Mesenchymal stem cell (in vitro differentiated cells and primary cell): Measurements from ENCODE around the gene SLC25A25.

Experiments
- DNase-seq: peaks from one replicate; pipeline ENCODE4 v3.0.0-alpha.2; 2013
- H2AFZ ChIP-seq: one replicate; pipeline ENCODE4 v1.6.1; 2013; ENCODE audit warnings: low read depth, mild to moderate bottlenecking, control low read depth, inconsistent platforms, low read length, moderate library complexity
- H2AK5ac ChIP-seq: 2 replicates; pipeline ENCODE4 v1.6.1; 2013; ENCODE audit warnings: low read length, moderate library complexity, mild to moderate bottlenecking, inconsistent platforms; ENCODE audit not compliant: severe bottlenecking
- H2BK120ac ChIP-seq: one replicate; pipeline ENCODE4 v1.6.1; 2013; ENCODE audit warnings: low read depth, mild to moderate bottlenecking, inconsistent platforms, low read length, moderate library complexity
- H2BK12ac ChIP-seq, 2 experiments: one replicate each; pipeline ENCODE4 v1.6.1; 2013; ENCODE audit warnings: inconsistent platforms in 2 of 2, low read length in 2 of 2, mild to moderate bottlenecking in 2 of 2, moderate library complexity in 2 of 2, control low read depth in 1 of 2
- H2BK15ac ChIP-seq: one replicate; pipeline ENCODE4 v1.6.1; 2013; ENCODE audit warnings: mild to moderate bottlenecking, low read depth, inconsistent platforms; ENCODE audit not compliant: poor library complexity, severe bottlenecking
- H2BK5ac ChIP-seq: 2 replicates; pipeline ENCODE4 v1.6.1; 2013; ENCODE audit warnings: low read depth, mild to moderate bottlenecking, low read length, control low read depth, inconsistent platforms; ENCODE audit not compliant: poor library complexity, severe bottlenecking
- H3K14ac ChIP-seq, 2 experiments: one replicate each; pipeline ENCODE4 v1.6.1; 2013; ENCODE audit warnings: inconsistent platforms in 2 of 2, low read length in 2 of 2, control low read depth in 1 of 2, mild to moderate bottlenecking in 1 of 2, moderate library complexity in 1 of 2
- H3K18ac ChIP-seq, 2 experiments: one replicate each; pipeline ENCODE4 v1.6.1; 2013; ENCODE audit warnings: inconsistent platforms in 2 of 2, low read length in 2 of 2, control low read depth in 1 of 2, low read depth in 1 of 2, mild to moderate bottlenecking in 1 of 2
- H3K23ac ChIP-seq, 2 experiments: one replicate each; pipeline ENCODE4 v1.6.1; 2013; ENCODE audit warnings: inconsistent platforms in 2 of 2, low read length in 2 of 2, mild to moderate bottlenecking in 2 of 2, moderate library complexity in 2 of 2, control low read depth in 1 of 2
- H3K27ac ChIP-seq: 2 replicates; pipeline ENCODE4 v1.5.1; 2013; ENCODE audit warnings: mild to moderate bottlenecking, moderate library complexity, low read length, control low read depth, inconsistent platforms; ENCODE audit not compliant: poor library complexity, severe bottlenecking
- H3K27me3 ChIP-seq, 2 experiments: 2 replicates each; pipeline versions ENCODE4 v1.6.1 to v1.7.0; 2013; ENCODE audit warnings: low read length in 2 of 2, mild to moderate bottlenecking in 2 of 2, moderate library complexity in 2 of 2, control low read depth in 1 of 2, inconsistent platforms in 1 of 2; ENCODE audit not compliant: control insufficient read depth in 1 of 2, insufficient read depth in 1 of 2
- H3K36me3 ChIP-seq, 2 experiments: 2 replicates each; pipeline versions ENCODE4 v1.6.1 to v1.7.0; 2013; ENCODE audit warnings: low read length in 2 of 2, control low read depth in 1 of 2, inconsistent platforms in 1 of 2, low read depth in 1 of 2, mild to moderate bottlenecking in 1 of 2; ENCODE audit not compliant: insufficient read depth in 2 of 2, control insufficient read depth in 1 of 2
- H3K4ac ChIP-seq, 2 experiments: one replicate each; pipeline ENCODE4 v1.6.1; 2013; ENCODE audit warnings: inconsistent platforms in 2 of 2, low read length in 2 of 2, mild to moderate bottlenecking in 2 of 2, moderate library complexity in 2 of 2, control low read depth in 1 of 2, low read depth in 1 of 2
- H3K4me1 ChIP-seq: 2 replicates; pipeline ENCODE4 v1.6.1; 2013; ENCODE audit warnings: low read depth, low read length, control low read depth; ENCODE audit not compliant: control insufficient read depth, insufficient read depth
- H3K4me2 ChIP-seq: 2 replicates; pipeline ENCODE4 v1.6.1; 2013; ENCODE audit warnings: low read length, mild to moderate bottlenecking, inconsistent platforms; ENCODE audit not compliant: poor library complexity, severe bottlenecking
- H3K4me3 ChIP-seq, 2 experiments: 2 replicates each; pipeline versions ENCODE4 v1.5.1 to v1.7.0; 2013; ENCODE audit warnings: low read length in 2 of 2, mild to moderate bottlenecking in 2 of 2, control low read depth in 1 of 2, low read depth in 1 of 2; ENCODE audit not compliant: insufficient read depth in 1 of 2
- H3K79me1 ChIP-seq: replicated peaks from 2 replicates; pipeline ENCODE4 v1.6.1; 2013; ENCODE audit warnings: mild to moderate bottlenecking, control low read depth, low read length, inconsistent platforms; ENCODE audit not compliant: poor library complexity, severe bottlenecking
- H3K9ac ChIP-seq: 2 replicates; pipeline ENCODE4 v1.7.0; 2013; ENCODE audit warnings: mild to moderate bottlenecking, low read length, moderate library complexity
- H3K9me3 ChIP-seq: 2 replicates; pipeline ENCODE4 v1.7.0; 2013; ENCODE audit warnings: mild to moderate bottlenecking, low read length; ENCODE audit not compliant: control insufficient read depth
- H4K8ac ChIP-seq: one replicate; pipeline ENCODE4 v1.6.1; 2013; ENCODE audit warnings: inconsistent platforms, mild to moderate bottlenecking, low read length, moderate library complexity
- H4K91ac ChIP-seq: one replicate; pipeline ENCODE4 v1.6.1; 2013; ENCODE audit warnings: mild to moderate bottlenecking, low read length, inconsistent platforms
- WGBS: methylation state at CpG from one replicate; pipeline ENCODE4 v1.1.7; 2013; ENCODE audit warnings: mixed read lengths; 5-methylcytosine and 5-hydroxymethylcytosine counted together

Gene SLC25A25

GRCh38 chr9:128084746-128085145 is 16.7 kb downstream of the SLC25A25 start:
- Histone ChIP-seq H2AFZ (no peak overlapping the region), H3K27me3 (no peaks in the 10 kb centered on the region), H3K9me3 (no peaks in the 10 kb centered on the region)

GRCh38 chr9:128085943-128086342 is 17.9 kb downstream of the SLC25A25 start:
- Histone ChIP-seq H3K9ac (no peak overlapping the region), H4K91ac (no peak overlapping the region), H4K8ac (no peak overlapping the region), H3K14ac (no peak overlapping the region), H2BK120ac (no peak overlapping the region), H3K27ac (no peak overlapping the region), H3K4me2 (no peak overlapping the region), H2BK5ac (no peak overlapping the region), H3K36me3 (peaks cover 0 to 6% of the 10 kb centered on the region in 2 experiments), H3K4me1 (peaks cover 10% of the 10 kb centered on the region), H3K4ac (no peak overlapping the region), H2AK5ac (no peak overlapping the region), H3K79me1 (peaks cover 24% of the 10 kb centered on the region), H3K18ac (no peak overlapping the region), H3K23ac (no peak overlapping the region), H2BK15ac (no peak overlapping the region), H3K27me3 (no peaks in the 10 kb centered on the region), H3K9me3 (no peaks in the 10 kb centered on the region), H2BK12ac (no peak overlapping the region), H2AFZ (no peak overlapping the region), H3K4me3 (no peak overlapping the region)
- DNase-seq, result no peak
- 98% methylated on average over 3 of the region's 4 CpGs for WGBS

More at GRCh38 chr9:128084746-128085145, 16.7 kb downstream of the SLC25A25 start:
- H3K27ac ChIP-seq, result no peak overlapping the region
- H2AK5ac ChIP-seq, result no peak overlapping the region
- H2BK5ac ChIP-seq, result no peak overlapping the region
- H3K36me3 ChIP-seq, result peaks cover 0 to 6% of the 10 kb centered on the region in 2 experiments
- H3K4me1 ChIP-seq, result peaks cover 12% of the 10 kb centered on the region
- no peak overlapping the region for H3K4me3 ChIP-seq
- WGBS, result 100% methylated on average over 1 of the region's 4 CpGs
- no peak overlapping the region for H4K8ac ChIP-seq
- H2BK120ac ChIP-seq, result no peak overlapping the region
- H4K91ac ChIP-seq, result no peak overlapping the region
- no peak overlapping the region for H2BK15ac ChIP-seq
- H2BK12ac ChIP-seq, result no peak overlapping the region
- no peak overlapping the region for H3K18ac ChIP-seq
- H3K4ac ChIP-seq, result no peak overlapping the region
- H3K9ac ChIP-seq, result no peak overlapping the region
- H3K23ac ChIP-seq, result no peak overlapping the region
- H3K4me2 ChIP-seq, result no peak overlapping the region
- H3K14ac ChIP-seq, result no peak overlapping the region
- H3K79me1 ChIP-seq, result peaks cover 23% of the 10 kb centered on the region
- DNase-seq, result no peak

GRCh38 chr9:128087262-128087661 is 19.2 kb downstream of the SLC25A25 start:
- no peak overlapping the region for H3K4me2 ChIP-seq
- no peak overlapping the region for H4K8ac ChIP-seq
- H3K18ac ChIP-seq, result no peak overlapping the region
- no peaks in the 10 kb centered on the region for H3K27me3 ChIP-seq
- no peak overlapping the region for H2BK15ac ChIP-seq
- H4K91ac ChIP-seq, result no peak overlapping the region
- H3K4ac ChIP-seq, result no peak overlapping the region
- peaks cover 11% of the 10 kb centered on the region for H3K4me1 ChIP-seq
- H2BK12ac ChIP-seq, result no peak overlapping the region
- no peak overlapping the region for H2AFZ ChIP-seq
- H3K79me1 ChIP-seq, result peaks cover 35% of the 10 kb centered on the region
- H2BK5ac ChIP-seq, result peak overlapping the region; percentile 19
- no peaks in the 10 kb centered on the region for H3K9me3 ChIP-seq
- no peak overlapping the region for H2BK120ac ChIP-seq
- H3K9ac ChIP-seq, result no peak overlapping the region
- no peak overlapping the region for H3K27ac ChIP-seq
- H3K4me3 ChIP-seq, result no peak overlapping the region
- H3K23ac ChIP-seq, result no peak overlapping the region
- DNase-seq, result no peak
- H3K36me3 ChIP-seq, result peaks cover 0 to 6% of the 10 kb centered on the region in 2 experiments
- WGBS, result over 99% methylated on average over 10 of the region's 10 CpGs
- no peak overlapping the region for H3K14ac ChIP-seq
- no peak overlapping the region for H2AK5ac ChIP-seq

- Histone ChIP-seq H3K4me1 (peaks cover 9% of the 10 kb centered on the region), H3K23ac (peak overlapping the region in 1 of 2 experiments; percentile 23), H4K8ac (peak overlapping the region; percentile 80), H2BK12ac (no peak overlapping the region), H2BK120ac (no peak overlapping the region), H2AFZ (no peak overlapping the region), H3K27ac (no peak overlapping the region), H3K18ac (no peak overlapping the region), H2BK15ac (no peak overlapping the region), H3K4ac (no peak overlapping the region), H2AK5ac (no peak overlapping the region), H2BK5ac (no peak overlapping the region), H3K4me2 (no peak overlapping the region), H3K27me3 (no peaks in the 10 kb centered on the region), H3K4me3 (no peak overlapping the region), H3K14ac (no peak overlapping the region), H4K91ac (peak overlapping the region; percentile 48), H3K79me1 (peaks cover 41% of the 10 kb centered on the region), H3K9me3 (no peaks in the 10 kb centered on the region), H3K9ac (no peak overlapping the region), H3K36me3 (peaks cover 0 to 6% of the 10 kb centered on the region in 2 experiments)
- DNase-seq, result no peak
- 80% methylated on average over 7 of the region's 9 CpGs for WGBS
These were observed 20.4 kb downstream of the SLC25A25 start for GRCh38 chr9:128088253-128088945.
